Activated naive CD8-positive, alpha-beta T cell treated with anti-CD3 and anti-CD28 coated beads, Interleukin-2, amount 50 U/mL, for 24 hours (primary cell): Measurements from ENCODE around the gene TNNI2.
"Not testable (repeated sequence)": the region's sequence is repeated elsewhere in the genome, so short reads cannot be mapped to it uniquely, and the experiment has no call there.

Source experiments
- ATAC-seq: fragments of 150-1000 bp; cut with Tn5 transposase; one replicate; pipeline ENCODE4 v1.10.0; 2021
- DNase-seq: peaks from one replicate; pipeline ENCODE4 v3.0.0; 2021
- H3K27ac Mint-ChIP-seq: one replicate; pipeline ENCODE4 v1.8.0; 2021; ENCODE audit warnings: mild to moderate bottlenecking, mixed read lengths
- H3K27me3 Mint-ChIP-seq: one replicate; pipeline ENCODE4 v1.8.0; 2021; ENCODE audit warnings: mixed read lengths
- H3K36me3 Mint-ChIP-seq: one replicate; pipeline ENCODE4 v1.8.0; 2021; ENCODE audit warnings: low read depth, mixed read lengths
- H3K4me1 Mint-ChIP-seq: one replicate; pipeline ENCODE4 v1.8.0; 2021; ENCODE audit warnings: mixed read lengths
- H3K4me3 Mint-ChIP-seq: one replicate; pipeline ENCODE4 v1.8.0; 2021; ENCODE audit warnings: mild to moderate bottlenecking, moderate library complexity, mixed read lengths
- H3K9me3 Mint-ChIP-seq: one replicate; pipeline ENCODE4 v1.8.0; 2021; ENCODE audit warnings: mixed read lengths

The TNNI2 gene

GRCh38 chr11:1873813-1874150 lies 35.0 kb downstream of the TNNI2 start:
- H3K4me1 Mint-ChIP-seq, result peaks cover 35% of the 10 kb centered on the region
- H3K36me3 Mint-ChIP-seq, ATAC-seq, DNase-seq, H3K9me3 Mint-ChIP-seq, H3K27ac Mint-ChIP-seq, H3K27me3 Mint-ChIP-seq, H3K4me3 Mint-ChIP-seq: not testable (repeated sequence)

DNA sequence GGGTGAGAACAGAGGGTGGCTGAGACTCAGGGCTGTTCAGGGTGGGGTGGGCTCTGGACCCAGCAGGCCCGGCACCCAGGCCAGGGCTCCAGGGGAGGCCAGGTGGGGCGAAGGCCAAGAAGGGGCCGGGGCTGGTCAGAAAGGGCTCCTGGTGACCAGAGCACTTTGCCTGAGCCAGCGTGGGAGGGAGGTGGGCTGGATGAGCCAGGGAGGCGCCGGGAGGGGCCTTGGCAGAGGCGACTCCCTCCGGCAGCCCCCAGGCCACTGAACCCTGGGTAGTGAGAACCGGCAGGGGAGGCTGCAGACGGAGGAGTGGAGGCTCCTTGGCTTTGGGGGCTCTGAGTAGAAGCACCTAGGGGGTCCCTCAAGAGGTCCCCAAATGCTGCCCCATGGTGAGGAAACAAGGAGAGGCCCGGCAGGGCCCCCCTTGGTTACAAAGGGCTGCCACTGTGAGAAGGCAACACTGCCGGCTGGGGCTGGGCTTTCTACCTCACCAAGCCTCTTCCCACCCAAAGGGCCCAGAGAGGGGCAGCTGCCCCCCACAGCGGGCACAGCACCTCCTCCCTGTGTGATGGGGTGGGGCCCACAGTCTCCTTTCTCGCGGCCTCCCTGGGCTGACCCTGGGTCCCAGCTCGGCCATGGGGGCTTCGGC lies 35.8 kb downstream of the TNNI2 start:
- H3K36me3 Mint-ChIP-seq, DNase-seq, H3K27me3 Mint-ChIP-seq, H3K9me3 Mint-ChIP-seq, H3K27ac Mint-ChIP-seq, H3K4me3 Mint-ChIP-seq, ATAC-seq: not testable (repeated sequence)
- peaks cover 27% of the 10 kb centered on the region for H3K4me1 Mint-ChIP-seq

- H3K27me3 Mint-ChIP-seq, result no peaks in the 10 kb centered on the region
- no peaks in the 10 kb centered on the region for H3K36me3 Mint-ChIP-seq
- H3K9me3 Mint-ChIP-seq, result no peaks in the 10 kb centered on the region
- H3K27ac Mint-ChIP-seq, result no peak overlapping the region
- DNase-seq (no peak), ATAC-seq (no peak)
- H3K4me3 Mint-ChIP-seq, result no peak overlapping the region
- peaks cover 23% of the 10 kb centered on the region for H3K4me1 Mint-ChIP-seq
Observed at GRCh38 chr11:1875093-1875850, 36.5 kb downstream of the TNNI2 start.

- H3K4me3 Mint-ChIP-seq, H3K27me3 Mint-ChIP-seq, DNase-seq, H3K9me3 Mint-ChIP-seq, H3K27ac Mint-ChIP-seq, H3K36me3 Mint-ChIP-seq, ATAC-seq: not testable (repeated sequence)
- H3K4me1 Mint-ChIP-seq, result peaks cover 20% of the 10 kb centered on the region
Observed at GRCh38 chr11:1875851-1876301, 37.1 kb downstream of the TNNI2 start.

DNA sequence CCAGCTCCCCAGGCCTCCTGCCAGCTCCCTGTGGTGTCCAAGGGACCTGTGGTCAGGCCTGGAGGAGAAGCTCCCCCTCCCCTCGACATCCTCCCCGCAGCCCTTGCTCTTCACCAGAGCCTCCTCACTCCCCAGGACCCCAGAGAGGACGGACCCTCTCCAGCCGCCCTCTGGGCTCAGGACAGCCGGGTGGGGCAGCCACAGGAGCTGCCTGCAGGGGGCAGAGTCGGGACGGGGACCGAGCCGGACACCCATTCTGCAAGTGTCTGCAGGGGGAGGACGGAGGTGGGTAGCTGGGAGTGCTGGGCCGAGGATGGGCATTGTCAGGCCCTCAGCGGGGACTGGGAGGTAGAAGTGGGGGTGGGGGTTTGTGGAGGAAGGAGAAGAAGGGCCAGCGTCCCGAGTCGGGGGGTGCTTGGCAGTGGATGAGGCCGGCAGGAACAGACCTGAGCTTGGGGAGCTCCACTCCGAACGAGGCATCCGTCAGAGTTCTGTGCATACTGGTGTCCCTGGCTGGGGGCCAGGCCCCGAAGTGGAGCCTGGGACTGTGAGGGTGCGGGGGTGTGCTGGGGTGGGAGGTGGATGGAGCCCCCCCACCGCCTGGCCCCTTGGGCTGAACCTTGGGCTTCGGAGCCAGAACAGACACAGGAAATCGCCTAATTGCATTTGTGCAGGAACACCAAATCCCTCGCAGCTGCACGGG lies 37.7 kb downstream of the TNNI2 start:
- Mint-ChIP-seq H3K9me3 (no peaks in the 10 kb centered on the region), H3K4me1 (peaks cover 18% of the 10 kb centered on the region), H3K27ac (no peak overlapping the region), H3K36me3 (no peaks in the 10 kb centered on the region), H3K4me3 (no peak overlapping the region), H3K27me3 (no peaks in the 10 kb centered on the region)
- ATAC-seq (no peak), DNase-seq (peak; percentile 44)

- H3K4me1 Mint-ChIP-seq, result peaks cover 16% of the 10 kb centered on the region
- ATAC-seq (no peak), DNase-seq (no peak)
- no peak overlapping the region for H3K27ac Mint-ChIP-seq
- H3K4me3 Mint-ChIP-seq, result no peak overlapping the region
- no peaks in the 10 kb centered on the region for H3K36me3 Mint-ChIP-seq
- H3K27me3 Mint-ChIP-seq, result no peaks in the 10 kb centered on the region
- no peaks in the 10 kb centered on the region for H3K9me3 Mint-ChIP-seq
Observed at GRCh38 chr11:1877211-1878136, 38.7 kb downstream of the TNNI2 start.

- Mint-ChIP-seq H3K36me3 (no peaks in the 10 kb centered on the region), H3K27ac (no peak overlapping the region), H3K4me1 (peaks cover 14% of the 10 kb centered on the region), H3K4me3 (no peak overlapping the region), H3K27me3 (no peaks in the 10 kb centered on the region), H3K9me3 (no peaks in the 10 kb centered on the region)
- ATAC-seq (no peak), DNase-seq (peak; percentile 2)
Observed at GRCh38 chr11:1878137-1879031, 39.6 kb downstream of the TNNI2 start.

DNA sequence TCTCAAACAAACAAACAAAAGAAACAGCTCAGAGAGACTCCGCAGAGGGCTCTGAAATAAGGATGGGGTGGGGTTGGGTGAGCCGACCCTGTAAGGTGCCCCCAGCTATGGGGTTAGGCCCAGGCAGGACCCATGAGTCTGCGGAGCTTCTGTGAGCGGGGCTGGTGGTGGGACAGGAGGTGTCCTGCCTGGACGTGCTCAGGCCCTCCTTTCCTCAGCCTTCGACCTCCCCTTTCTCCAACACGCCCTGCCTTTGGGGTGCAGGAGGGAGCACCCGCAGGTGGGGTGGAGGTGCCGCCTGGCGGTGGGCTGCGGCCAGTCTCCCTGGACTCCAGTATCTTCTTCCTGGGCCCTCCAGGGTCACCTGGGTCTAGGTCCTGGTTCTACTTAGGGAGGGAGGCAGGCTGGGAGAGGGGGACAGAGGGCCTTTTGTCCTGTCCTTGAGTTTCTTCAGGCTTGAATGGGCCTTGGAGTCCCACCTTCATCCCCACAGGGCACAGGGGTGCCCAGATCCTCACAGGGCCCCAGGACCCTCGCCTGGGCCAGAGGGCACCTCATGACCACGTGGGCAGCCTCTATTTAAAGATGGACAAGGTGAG lies 40.7 kb downstream of the TNNI2 start:
- DNase-seq (peak; percentile 1), ATAC-seq (no peak)
- Mint-ChIP-seq H3K9me3 (no peaks in the 10 kb centered on the region), H3K4me3 (no peak overlapping the region), H3K4me1 (peaks cover 12% of the 10 kb centered on the region), H3K36me3 (no peaks in the 10 kb centered on the region), H3K27me3 (no peaks in the 10 kb centered on the region), H3K27ac (no peak overlapping the region)

DNA sequence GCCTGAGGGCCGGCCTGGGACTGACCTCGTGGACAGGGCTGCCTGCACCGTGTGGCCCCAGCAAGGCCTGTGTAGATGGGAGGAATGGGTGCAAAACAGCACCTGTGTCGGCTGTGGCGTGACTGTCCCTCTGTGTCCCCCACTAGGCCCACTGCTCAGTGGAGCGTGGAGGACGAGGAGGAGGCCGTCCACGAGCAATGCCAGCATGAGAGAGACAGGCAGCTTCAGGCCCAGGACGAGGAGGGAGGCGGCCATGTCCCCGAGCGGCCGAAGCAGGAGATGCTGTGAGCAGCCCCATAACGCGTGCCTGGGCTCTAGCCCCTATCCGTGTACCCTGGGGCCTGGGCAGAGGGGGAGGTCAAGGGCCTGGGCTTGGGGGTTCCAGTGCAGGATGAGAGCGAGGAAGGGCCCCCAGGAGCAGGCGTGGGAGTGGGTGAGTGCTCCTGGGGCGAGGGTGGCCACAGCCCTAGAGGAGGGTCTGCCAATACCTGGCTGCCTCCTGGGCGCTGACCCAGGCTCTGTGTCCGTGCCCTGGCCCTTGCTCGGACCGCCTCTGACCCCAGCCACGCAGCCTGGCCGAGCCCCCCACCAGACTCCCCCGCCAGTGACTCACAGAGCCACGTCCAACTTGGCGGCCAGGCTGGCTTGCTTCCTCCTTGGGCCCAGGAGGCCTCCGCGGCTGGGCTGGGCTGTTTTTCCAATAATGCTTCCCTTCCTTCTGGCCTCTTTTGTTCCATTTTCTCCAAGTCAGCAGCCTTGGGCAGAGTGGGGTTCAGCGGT lies 41.4 kb downstream of the TNNI2 start:
- DNase-seq, result peak; percentile 1
- Mint-ChIP-seq H3K9me3 (no peaks in the 10 kb centered on the region), H3K4me1 (peaks cover 12% of the 10 kb centered on the region), H3K27ac (no peak overlapping the region), H3K27me3 (no peaks in the 10 kb centered on the region), H3K4me3 (no peak overlapping the region), H3K36me3 (no peaks in the 10 kb centered on the region)
- no peak for ATAC-seq

- H3K27ac Mint-ChIP-seq, result peak overlapping the region; percentile 64
- no peak overlapping the region for H3K4me3 Mint-ChIP-seq
- H3K9me3 Mint-ChIP-seq, result no peaks in the 10 kb centered on the region
- ATAC-seq (no peak), DNase-seq (peak; percentile 3)
- H3K36me3 Mint-ChIP-seq, result no peaks in the 10 kb centered on the region
- no peaks in the 10 kb centered on the region for H3K27me3 Mint-ChIP-seq
- H3K4me1 Mint-ChIP-seq, result peaks cover 12% of the 10 kb centered on the region
Observed at GRCh38 chr11:1880746-1881441, 42.1 kb downstream of the TNNI2 start.

- peak; percentile 4 for DNase-seq
Observed at GRCh38 chr11:1881442-1882264, 42.9 kb downstream of the TNNI2 start.

More at GRCh38 chr11:1881442-1882264, 42.9 kb downstream of the TNNI2 start:
- Mint-ChIP-seq H3K27ac (no peak overlapping the region), H3K4me3 (no peak overlapping the region), H3K4me1 (peaks cover 10% of the 10 kb centered on the region), H3K9me3 (no peaks in the 10 kb centered on the region), H3K36me3 (no peaks in the 10 kb centered on the region), H3K27me3 (no peaks in the 10 kb centered on the region)
- no peak for ATAC-seq
